DMS 273 treated with DMSO at 0.1 percent for 48 hours (cell line): Measurements from ENCODE around the gene TRMT1.
A peak's percentile ranks its signal among the peaks of the same experiment; 100 is the strongest.

Source experiments
- DNase-seq: peaks from one replicate; lab custom pipeline; 2025; lab: John Stamatoyannopoulos, UW

TRMT1 gene

DNA sequence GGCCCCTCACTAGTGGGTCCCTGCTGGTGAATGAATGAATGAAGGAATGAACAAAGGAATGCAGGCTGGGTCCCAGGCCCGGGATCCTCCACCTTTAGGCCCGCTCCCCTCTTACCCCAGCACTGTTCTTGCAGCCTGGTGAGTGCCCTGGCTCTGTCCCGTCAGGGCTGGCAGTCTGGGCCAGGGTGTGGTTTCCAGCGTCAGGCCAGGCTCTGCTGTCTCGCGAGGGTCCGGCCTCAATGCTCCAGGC lies 14.2 kb downstream of the TRMT1 start:
- no peak for DNase-seq

DNA sequence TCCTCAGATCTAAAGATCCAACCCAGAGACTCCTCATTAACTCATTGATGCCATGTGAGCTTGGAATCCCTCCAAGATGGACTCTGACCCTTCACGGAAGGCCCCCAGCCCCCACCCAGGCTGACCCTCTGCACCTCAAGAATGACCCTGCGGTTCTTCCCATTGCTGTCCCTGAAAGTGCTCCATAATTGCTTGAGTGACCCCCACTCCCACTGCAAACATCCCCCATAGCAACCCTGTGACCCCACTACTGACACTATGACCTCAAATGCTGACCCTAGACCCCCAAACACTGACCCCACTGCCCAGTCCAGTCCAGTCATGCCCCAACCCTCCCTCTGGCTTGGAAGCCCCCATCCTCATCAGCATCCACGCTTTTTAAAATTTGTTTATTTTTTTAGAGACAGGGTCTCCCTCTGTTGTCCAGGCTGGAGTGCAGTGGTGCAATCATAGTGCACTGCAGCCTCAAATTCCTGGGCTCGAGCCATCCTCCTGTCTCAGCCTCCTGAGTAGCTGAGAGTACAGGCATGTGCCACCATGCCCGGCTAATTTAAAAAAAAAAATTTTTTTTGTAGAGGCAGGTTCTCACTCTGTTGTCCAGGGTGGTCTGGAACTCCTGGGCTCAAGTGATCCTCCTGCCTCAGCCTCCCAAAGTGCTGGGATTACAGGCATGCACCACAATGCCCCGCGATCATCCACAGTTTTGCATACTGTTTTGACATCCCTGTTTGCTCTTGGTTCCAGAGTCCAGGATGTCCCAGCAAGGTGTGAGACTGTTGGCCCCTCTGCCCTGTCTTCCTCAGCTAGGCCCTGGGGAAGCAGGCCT lies 14.7 kb downstream of the TRMT1 start:
- DNase-seq = no peak

- DNase-seq = no peak
Measured at GRCh38 chr19:13100841-13101589, 15.5 kb downstream of the TRMT1 start.

GRCh38 chr19:13100031-13100588 lies 16.4 kb downstream of the TRMT1 start:
- DNase-seq = no peak

DNA sequence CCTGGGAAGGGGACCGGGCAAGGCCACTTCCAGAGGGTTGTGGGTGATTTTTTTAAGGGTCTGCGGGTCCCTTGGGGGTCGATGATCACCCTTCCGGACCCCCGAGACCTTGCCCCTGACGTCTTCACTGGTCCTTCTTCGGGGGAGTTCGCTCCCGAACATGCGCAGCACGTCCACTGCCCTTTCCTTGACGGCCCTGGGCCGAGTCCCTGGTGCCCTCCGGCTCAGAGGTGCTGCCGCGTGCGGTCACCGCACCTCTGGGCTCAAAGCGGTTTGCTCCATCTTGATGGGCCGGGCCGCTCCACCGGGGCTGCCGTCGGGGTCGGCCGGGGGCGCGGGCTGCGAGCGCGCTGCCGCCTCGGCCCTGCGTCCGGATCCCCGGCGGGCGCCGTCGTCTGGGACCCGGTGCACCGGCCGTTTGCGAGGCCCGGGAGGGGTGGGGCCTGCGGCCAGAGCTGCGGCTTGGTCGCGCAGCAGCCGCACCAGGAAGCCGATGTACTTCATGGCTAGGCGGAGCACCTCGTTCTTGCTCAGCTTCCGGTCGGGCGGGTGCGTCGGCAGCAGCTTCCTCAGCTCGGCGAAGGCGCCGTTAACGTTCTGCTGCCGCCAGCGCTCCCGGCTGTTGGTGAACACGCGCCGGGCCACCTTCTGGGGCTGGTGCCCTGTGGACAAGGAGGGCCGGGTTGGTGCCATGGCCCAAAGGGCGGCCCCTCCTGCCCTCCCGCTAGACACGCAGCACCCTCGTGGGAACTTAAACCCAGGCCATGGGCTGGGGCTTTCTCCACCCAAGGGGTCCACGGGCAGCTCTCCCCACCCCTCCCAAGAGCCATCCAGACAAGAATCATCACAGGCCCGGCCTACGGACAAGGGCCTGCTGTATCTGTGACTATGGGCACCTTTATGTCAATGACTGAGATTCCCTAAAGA lies 17.2 kb downstream of the TRMT1 start:
- DNase-seq = no peak

DNA sequence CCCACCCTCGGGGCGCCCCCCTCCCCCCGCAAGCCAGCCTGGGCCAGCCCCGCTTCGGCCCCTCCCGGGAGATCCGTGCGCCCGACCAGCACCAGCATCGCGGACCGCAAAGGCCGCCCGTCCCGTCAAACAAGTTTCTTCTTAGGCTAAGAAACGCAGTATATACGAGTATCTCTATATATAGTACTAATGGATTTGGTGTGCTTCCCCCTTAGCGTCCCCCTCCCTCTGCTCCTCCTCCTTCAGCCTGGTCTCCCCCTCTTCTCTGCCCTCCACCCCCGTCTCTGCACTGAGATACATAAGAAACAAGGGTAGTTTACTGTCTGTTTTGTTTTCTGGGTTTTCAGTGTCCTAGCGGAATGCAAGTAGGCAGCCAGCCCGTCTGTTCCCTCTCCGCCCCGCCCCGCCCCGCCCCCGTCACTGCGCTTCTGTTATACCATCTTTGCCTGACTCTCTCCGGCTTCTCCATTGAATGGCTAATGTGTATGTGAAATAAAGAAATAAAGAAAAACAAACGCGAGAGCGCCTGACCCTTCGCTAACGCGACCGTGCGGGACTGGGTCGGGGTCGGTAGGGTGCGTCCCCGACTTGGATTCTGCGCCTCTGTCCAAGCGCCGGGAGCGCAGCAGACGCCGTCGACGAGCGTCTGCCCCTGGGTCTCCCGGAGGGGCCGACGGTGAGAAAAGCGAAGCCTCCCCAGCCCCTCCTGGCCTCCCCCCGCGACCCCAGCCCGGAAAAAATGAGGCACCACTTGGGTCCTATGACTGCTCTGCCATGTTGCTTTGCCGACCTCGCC lies 18.1 kb downstream of the TRMT1 start:
- no peak for DNase-seq

DNA sequence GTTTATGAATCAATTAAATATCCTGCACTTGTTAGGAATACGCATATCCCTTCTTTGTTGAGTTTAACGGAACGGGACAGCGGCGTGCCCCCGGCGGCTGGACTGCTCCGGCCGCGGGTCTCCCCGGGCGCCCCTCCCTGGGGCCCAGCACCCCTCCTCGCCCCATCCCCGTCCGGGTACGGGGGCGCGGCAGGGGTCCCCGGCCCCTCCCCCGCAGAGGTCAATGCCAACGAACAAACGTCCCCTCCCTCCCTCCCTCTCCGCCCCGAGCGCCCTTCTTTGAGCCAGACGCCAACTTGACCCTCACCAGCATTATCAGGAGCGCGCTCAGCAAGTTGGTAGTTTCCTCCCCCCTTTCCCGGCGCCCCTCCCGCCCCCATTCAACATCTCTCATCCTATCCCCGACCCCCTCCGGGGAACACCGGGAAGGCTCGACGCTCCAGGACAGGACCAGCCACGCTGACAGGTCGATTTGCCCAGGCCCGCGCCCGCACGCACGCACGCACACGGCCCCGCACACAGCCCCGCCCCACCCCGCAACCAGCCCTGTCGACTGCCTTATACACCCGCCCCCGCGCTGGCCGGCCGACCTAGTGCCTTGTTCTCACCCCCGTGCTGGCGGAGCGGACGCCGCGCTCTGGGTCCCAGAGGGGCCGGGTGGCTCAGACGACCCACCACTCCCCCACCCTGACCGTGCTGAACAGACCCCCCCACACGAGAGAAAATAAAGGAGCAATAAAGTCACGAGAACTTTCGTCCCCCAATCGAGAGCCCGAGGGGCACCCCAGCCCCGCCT lies 18.9 kb downstream of the TRMT1 start:
- DNase-seq = no peak

GRCh38 chr19:13097033-13097462 lies 19.5 kb downstream of the TRMT1 start:
- DNase-seq = no peak

DNA sequence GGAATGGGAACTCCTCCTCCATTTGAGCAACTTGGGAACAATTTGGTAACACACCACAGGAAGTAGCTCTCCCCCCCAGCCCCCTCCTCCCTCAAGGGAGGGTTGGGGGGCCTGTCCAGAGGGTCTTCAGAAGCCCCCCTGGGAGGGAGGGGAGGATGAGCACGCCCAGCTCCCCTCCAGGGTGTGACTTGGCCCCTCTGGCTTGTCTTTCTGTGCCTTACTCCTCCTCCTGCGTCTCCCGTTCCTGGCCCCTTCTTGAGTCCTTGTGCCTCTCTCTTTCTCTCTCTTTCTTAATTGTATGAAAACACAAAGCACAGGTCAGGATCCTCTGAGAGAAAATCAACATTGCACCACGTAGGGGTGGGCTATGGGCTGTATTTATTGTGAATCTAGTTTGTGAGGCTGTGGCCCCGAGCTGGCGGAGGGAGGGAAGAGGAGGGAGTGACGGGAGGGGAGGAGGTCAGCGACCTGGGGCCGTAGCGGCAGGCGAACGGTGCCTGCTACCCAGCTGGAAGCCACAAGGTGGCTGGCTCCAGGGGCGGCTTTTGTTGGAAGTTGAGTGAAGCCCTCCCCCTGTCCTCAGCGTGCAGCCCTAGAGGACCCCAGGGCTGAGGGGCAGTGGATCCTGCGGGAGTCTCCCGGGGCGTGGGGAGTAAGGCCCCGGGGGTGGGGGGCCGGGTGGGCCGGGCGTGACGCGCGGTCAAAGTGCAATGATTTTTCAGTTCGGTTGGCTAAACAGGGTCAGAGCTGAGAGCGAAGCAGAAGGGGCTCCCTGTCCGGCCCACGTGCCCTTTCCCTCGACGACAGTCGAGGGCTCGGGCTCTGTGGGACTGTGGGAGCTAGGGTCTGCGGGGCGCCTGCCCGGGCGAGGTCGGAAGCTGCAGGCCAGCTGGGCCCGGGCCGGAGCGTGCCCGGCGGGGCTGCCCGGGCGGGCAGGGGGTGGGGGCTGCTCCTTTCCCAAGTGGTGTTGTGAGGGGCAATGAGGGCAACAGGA lies 20.3 kb downstream of the TRMT1 start:
- no peak for DNase-seq

GRCh38 chr19:13095393-13095784 lies 21.2 kb downstream of the TRMT1 start:
- DNase-seq = no peak

DNA sequence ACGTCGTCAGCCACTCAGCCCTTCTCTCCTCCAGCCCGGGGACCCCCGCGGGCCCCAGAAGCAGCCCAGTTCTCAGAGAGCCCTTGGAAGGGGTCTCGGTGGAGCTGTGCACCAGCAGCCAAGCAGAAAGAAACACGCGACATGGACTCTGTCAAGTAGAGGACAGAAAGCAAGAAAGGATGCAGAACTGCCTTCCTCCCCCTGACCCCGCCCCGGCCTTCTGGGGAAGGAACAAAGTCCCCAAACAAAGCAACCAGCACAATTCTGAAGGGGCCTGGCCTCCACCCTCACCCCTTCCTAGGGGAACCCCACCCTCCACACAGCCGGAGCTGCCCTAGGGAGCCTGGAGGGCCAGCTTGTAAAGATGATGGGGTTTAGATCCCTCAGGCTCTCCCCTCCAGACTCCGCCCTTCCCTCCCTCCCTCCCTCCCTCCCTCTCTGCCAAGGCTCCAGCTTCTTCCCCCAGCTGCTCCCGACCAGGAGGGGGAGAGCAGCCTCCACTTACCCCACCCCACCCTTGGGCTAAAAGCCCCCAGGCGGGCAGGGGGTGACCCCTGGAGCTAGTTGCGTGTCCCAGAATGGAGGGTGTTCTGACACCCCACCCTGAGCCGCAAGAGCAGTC lies 21.7 kb downstream of the TRMT1 start:
- no peak for DNase-seq

DNA sequence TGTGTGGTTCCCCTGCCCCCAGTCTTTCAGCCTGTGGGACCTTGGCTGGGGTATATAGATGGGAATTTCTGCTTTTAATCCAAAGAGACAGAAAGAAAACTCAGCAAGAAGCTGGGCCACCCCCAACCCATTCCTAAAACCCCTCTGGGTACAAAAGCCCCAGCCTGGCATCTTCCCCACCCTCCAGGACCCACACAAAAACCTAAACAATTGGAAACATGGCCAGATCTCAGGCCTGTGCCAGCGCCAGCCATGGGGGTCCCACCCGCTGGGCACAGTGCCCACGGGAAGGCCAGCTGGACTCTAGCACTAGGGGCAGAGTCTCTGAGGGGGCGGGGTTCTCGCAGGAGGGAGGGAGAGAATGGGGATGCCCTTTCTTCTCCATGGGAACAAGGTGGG lies 22.4 kb downstream of the TRMT1 start:
- no peak for DNase-seq

DNA sequence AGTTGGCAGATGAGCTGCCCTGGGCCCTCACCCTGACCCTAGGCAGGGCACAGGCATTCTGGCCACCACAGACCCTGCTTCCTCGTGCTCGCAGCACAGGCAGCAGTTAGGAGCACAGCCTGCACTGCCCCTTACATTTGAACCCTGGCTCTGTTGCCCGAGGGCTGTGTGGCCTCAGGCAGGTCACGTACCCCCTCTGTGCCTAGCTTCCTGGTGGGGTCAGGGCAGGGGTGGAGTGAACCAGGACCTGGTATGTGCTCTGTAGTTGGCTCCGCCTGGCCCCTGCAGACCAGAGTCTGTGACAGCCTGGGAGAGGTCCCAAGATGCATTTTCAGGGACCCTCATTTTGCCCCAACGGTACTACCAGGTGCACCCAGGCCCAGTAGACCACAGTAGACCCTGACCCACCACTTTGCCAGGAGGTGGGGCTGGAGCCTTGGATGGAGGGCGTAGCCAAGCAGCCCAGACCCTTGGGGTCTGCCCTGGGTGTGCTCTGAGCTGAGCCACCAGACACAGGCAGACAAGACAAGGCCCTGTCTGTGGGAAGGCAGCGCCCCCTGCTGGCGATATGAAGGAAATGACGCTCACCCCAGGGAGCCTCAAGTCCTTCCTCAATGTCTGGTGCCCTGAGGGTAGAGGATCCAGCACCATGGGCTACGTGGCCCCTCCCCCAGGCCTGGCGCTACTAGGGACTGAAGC lies 23.0 kb downstream of the TRMT1 start:
- peak; percentile 40 for DNase-seq

DNA sequence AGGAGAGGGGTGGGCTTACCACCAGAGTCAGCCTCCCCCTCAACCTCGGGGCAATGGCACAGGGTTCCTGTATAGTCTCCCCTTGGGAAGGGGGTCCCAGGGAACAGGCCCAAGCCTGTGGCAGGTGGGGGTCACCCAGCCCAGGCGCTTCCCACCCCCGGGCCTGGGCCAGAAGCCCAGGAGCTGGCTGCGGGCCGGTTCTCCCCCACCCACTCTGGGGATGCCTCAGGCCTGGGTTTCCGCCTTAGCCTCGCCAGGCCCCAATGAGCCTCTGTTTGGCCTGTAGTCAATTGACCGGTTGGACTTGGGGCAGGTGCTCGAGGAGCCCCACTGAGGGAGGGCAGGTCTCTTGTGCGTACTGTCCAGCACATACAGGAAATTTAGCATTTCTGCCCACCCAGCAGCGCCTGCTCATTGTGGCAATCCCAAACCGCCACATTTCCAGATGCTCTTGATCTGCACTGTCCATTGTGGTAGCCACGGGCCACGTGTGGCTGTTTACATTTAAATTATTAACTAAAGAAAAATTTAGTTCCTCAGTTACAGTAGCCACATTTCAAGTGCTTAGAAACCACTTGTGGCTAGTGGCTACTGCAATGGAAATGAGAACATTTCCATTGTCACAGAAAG lies 23.8 kb downstream of the TRMT1 start:
- DNase-seq = no peak

DNA sequence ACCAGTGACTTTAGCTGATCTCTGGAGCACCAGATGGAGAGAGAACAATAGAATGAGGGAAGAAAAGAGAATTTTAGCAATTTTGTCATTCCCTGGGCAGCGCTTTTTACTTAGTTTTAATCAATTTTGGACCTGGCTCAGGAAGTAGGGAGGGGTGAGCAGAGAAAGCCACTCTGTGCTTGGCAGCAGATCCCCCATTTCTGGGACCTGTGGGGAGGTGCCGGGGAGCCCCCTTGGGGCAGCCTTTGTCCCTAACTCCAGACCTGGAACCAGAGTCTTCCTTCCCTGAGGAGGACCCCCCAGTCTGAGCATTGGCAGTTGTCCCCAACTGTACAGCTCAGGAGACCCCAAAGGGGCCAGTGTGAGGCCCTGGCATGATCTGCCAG lies 24.4 kb downstream of the TRMT1 start:
- no peak for DNase-seq

- DNase-seq = no peak
Measured at GRCh38 chr19:13091400-13092157, 25.0 kb downstream of the TRMT1 start.
